HFF-Myc (cell line): ENCODE measurements around the gene CD2BP2.

Experiments
- DNase-seq: peaks from one replicate; pipeline ENCODE4 v3.0.0-alpha.2; 2011; ENCODE audit warnings: low read depth; ENCODE audit errors: extremely low read depth
- H3K4me3 ChIP-seq: replicated peaks from 2 replicates; pipeline ENCODE4 v1.5.1; 2011; ENCODE audit warnings: low read depth, mild to moderate bottlenecking, control low read depth, low read length
- CTCF ChIP-seq: IDR thresholded peaks from 2 replicates; pipeline ENCODE4 v1.5.1; 2012; ENCODE audit warnings: mild to moderate bottlenecking, low read depth, low read length, control low read depth; ENCODE audit errors: missing control alignments

The CD2BP2 gene

DNA sequence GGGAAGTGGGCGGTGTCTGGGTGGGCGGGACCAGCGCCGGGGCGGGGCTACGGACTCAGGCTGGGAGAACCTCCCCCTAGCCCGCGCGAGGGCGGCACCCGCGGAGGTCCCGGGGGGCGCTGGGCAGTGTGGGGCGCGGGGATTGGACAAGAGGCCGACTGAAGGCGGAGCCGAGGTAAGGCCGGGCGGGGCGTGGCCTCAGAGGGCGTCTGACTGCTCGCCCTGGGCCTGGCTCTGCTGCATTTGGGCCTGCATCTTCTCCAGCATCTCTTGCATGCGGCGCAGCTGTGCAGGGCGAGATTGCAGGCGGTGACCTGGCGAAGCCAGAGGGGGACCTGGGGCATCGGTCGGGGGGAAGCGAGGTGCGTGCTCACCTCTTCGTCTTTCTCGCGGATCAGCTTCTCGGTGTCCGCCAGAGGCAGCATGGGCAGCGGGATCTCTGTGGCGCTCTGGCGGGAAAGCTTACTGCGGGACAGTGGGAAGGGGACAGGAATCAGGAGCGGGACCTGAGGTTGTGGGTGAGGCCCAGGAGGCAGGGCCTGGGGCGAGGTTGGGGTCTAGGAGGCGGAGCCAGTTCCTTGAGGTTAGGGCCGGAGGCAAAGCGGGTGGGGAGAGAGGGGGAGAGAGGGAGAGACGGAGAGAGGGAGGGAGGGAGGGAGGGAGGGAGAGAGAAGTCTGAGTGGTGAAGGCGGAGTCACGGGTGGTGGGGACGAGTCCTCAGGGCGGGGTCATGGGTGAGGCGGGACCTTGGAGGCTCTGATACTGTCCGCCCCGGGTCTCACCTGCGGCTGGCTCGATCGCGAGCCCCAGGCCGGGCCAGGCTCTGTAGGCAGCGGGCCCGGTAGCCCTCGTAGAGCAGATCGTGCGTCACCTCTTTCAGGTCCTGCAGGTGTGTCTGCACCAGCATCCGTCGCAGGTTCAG, 23.4 kb upstream of the CD2BP2 start:
- peak; percentile 5 for TF ChIP-seq CTCF
- DNase-seq = peak; percentile 84
- H3K4me3 ChIP-seq = peak overlapping the region; percentile 71

- peak; percentile 72 for DNase-seq
- peak overlapping the region; percentile 71 for H3K4me3 ChIP-seq
- TF ChIP-seq CTCF = no peak
Observed at GRCh38 chr16:30377812-30378235, 22.7 kb upstream of the CD2BP2 start.

- TF ChIP-seq CTCF = no peak
- no peak for DNase-seq
- peak overlapping the region; percentile 71 for H3K4me3 ChIP-seq
Observed at GRCh38 chr16:30377050-30377811, 22.1 kb upstream of the CD2BP2 start.

GRCh38 chr16:30376461-30376902, 21.4 kb upstream of the CD2BP2 start:
- TF ChIP-seq CTCF = no peak
- DNase-seq = no peak
- H3K4me3 ChIP-seq = no peak overlapping the region

DNA sequence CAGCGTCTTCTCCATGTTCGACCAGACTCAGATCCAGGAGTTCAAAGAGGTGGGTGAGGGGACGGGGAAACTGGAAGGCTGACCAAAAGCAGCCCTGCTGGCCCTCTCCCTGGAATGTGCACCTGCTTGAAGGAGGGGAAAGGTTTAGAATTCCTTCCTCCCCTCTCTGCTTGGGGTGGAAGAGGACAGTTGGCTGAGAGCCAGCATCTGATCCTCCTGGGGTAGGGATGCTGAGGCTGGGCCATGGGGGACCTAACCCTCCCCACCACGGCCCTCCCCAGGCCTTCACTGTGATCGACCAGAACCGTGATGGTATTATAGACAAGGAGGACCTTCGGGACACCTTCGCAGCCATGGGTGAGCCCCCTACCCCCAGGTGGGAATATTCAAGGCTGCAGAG, 20.8 kb upstream of the CD2BP2 start:
- no peak overlapping the region for H3K4me3 ChIP-seq
- no peak for TF ChIP-seq CTCF
- DNase-seq = no peak

GRCh38 chr16:30374538-30374937, 19.4 kb upstream of the CD2BP2 start, which contains the start of gene MYL11:
TSS of gene MYL11 (plus strand) at chr16:30374802. CDS start at chr16:30374858, 56 bp downstream.
- no peak for TF ChIP-seq CTCF
- DNase-seq = no peak
- no peak within 1 kb of the TSS for H3K4me3 ChIP-seq
